NCI-H146 treated with DMSO at 0.1 percent for 48 hours (cell line): ENCODE measurements around the gene PRTN3.
"Not testable (repeated sequence)": the region's sequence is repeated elsewhere in the genome, so short reads cannot be mapped to it uniquely, and the experiment has no call there.

ENCODE experiments used
- DNase-seq: peaks from one replicate; lab custom pipeline; 2025; ENCODE audit not compliant: unreplicated experiment; lab: John Stamatoyannopoulos, UW

Gene PRTN3

GRCh38 chr19:815079-815774 lies 25.6 kb upstream of the PRTN3 start:
- no peak for DNase-seq

DNA sequence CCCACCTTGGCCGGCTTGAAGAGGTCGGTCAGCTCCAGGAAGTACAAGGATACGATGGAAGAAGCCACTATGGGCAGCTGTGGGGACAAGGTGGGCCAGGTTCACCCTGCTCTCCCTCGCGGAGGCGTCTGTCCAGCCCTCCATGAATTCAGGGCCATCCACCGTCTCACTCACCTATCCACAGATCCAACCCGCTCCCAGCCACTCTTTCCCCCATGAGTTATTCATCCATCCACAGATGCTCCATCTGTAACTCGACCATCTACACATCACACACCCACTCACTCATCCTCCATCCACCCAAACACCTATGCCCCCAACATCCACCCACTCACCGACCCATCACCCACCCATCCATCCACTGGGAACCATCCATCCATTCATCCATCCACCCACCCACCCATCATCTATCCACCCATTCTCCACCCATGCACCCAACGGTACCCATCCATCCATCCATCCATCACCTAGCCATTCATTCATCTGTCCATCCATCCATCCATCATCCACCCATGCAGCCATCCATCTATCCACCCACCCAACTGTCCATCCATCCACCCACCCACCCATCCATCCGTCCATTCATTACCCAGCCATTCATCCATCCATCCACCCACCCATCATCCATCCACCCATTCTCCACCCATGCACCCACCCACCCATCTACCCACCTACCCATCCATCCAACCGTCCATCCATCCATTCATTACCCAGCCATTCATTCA lies 24.9 kb upstream of the PRTN3 start:
- DNase-seq, result no peak

GRCh38 chr19:816500-816857 lies 24.3 kb upstream of the PRTN3 start:
- DNase-seq, result no peak

- DNase-seq, result not testable (repeated sequence)
Measured at GRCh38 chr19:820212-820611, 20.6 kb upstream of the PRTN3 start.

GRCh38 chr19:821231-821824 lies 19.5 kb upstream of the PRTN3 start:
- no peak for DNase-seq

DNA sequence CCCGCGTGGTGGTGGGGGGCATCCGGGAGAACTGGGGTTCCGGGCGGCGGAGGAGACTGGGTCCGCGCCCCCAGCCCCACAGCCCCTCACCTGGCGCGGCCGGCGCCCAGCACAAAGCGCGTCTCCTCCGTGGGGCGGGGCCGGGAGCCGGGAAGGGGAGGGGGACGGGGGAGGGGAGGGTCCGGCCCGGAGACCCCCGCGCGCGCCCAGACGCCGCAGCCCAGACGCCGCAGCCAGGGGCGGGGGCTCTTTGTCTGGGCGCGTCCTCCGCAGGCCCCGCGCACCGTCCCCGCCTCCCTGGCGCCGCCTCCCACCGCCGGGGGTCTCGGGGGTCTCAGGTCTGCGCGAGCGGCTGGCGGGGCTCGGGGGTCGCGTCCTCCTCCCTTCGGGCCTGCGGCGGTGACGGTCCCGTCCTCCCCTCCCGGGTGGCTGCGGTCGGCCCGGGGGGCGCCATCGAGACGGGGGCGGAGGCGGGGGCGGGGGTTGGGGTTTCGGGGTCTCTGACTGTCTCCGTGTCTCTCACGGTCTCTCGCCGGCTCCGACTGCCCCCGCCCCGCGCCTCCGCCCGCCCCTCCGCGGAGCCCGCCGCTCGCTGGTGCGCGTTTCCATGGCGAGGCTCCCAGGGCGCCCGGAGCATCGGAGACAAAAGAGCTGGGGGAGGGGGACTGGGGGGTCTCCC lies 18.8 kb upstream of the PRTN3 start, which contains the start of gene PLPPR3:
PLPPR3 (minus strand) TSS at position 131 of the 679 bp plus-strand sequence. CDS start 396 bp downstream, outside the sequence.
- no peak for DNase-seq

GRCh38 chr19:823565-824121 lies 17.2 kb upstream of the PRTN3 start:
- DNase-seq, result no peak

DNA sequence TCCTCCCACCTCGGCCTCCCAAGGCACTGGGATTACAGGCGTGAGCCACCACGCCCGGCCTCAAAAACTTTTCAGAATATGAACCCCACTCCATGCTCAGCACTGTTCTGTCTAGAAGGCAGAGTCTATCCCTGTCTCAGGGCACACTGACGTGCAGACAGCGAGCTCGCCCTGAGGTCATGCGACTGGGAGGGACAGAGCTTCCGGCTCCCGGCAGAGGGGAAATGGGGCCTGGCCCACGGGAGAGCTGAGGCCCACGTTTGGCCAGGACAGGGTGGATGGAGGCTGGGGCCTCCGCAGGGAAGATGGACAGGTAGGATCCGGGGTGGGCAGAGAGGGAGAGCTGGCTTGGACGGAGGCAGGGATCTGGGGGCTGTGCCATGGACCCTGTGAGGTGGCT lies 15.9 kb upstream of the PRTN3 start:
- DNase-seq, result no peak

- DNase-seq, result no peak
Measured at GRCh38 chr19:825897-826644, 14.7 kb upstream of the PRTN3 start.

DNA sequence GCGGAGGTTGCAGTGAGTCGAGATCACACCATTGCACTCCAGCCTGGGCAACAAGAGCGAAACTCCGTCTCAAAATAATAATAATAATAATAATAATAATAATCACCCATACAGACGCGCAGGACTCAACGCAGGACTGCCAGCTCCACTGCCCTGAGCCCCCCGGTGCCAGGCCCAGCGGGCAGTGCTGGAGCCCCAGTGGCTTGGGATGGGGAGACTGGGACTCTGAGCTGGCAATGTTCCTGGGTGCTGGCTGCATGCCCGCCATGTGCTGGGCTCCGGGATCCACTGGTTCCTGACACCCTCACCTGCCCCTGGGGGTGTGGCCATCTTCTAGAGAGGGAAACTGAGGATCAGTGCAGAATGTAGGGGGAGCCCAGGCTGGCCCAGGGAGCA lies 13.5 kb upstream of the PRTN3 start:
- DNase-seq, result no peak

GRCh38 chr19:827710-828321 lies 13.0 kb upstream of the PRTN3 start, which contains the start of gene AZU1:
TSS of gene AZU1 (plus strand) at chr19:827837. CDS start at chr19:827847, 10 bp downstream.
- no peak for DNase-seq

- no peak for DNase-seq
Measured at GRCh38 chr19:829129-829758, 11.6 kb upstream of the PRTN3 start.

DNA sequence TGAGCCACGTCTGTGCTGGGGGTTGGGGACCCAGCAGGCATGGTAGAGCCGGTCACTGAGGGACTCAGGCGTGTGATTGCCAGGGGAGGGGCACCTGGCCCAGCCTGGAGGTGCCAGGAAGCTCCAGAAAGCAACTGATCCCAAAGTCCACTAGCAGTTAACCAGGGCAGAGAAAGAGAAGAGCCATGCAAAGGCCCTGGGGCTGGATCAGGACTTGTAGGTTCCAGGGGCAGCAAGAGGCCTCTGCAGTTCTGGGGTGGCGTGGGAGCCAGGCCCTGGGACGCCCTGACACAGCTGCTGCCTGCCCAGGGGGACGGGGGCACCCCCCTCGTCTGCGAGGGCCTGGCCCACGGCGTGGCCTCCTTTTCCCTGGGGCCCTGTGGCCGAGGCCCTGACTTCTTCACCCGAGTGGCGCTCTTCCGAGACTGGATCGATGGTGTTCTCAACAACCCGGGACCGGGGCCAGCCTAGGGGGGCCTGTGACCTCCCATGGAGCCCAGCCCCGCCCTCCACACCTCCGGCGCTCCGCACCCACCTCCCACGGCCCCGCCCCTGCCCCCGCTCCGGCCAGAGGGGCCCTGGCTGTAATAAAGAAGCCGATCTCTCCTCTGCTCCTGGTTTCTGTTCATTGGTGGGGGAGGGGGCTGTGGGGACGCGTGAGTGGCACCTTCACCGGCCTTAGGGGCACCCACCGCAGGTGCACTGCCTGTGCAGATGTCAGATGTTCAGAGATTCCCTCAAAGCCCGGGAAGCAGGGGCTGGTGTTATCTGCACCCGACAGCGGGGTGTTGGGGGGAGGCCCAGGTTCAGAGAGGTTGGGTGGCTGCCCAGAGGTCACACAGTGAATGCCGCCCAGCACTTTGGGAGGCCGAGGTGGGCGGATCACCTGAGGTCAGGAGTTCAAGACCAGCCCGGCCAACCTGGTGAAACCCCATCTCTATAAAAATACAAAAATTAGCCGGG lies 9.1 kb upstream of the PRTN3 start:
- DNase-seq, result no peak

DNA sequence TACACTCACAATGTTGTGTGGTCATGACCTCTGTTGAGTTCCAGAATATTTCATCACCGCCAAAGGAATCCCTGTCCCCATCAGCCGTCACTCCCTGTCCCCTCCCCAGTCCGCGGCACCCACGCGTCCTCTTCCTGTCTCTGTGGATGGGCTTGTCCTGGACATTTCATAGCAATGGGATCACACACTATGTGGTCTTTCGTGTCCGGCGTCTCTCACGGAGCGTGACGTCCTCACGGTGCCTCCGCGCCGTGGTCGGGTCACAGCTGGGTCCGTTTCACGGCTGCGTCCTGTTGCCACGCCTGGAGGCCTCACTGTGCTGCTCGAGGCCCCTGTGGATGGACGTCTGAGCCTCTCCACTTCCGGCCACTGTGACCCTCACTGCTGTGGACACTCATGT lies 6.6 kb upstream of the PRTN3 start:
- no peak for DNase-seq

GRCh38 chr19:835210-835810 lies 5.5 kb upstream of the PRTN3 start:
- no peak for DNase-seq

- DNase-seq, result not testable (repeated sequence)
Measured at GRCh38 chr19:842802-843179, 2.0 kb downstream of the PRTN3 start.

- DNase-seq, result no peak
Measured at GRCh38 chr19:843180-843835, 2.5 kb downstream of the PRTN3 start.
